HepG2 (cell line): ENCODE measurements around the gene TAF5.

Experiments
- FIP1L1 ChIP-seq: fragments of 200-400 bp; formaldehyde crosslinking; IDR thresholded peaks from 2 replicates; pipeline ENCODE4 v1.6.1; 2018; ENCODE audit warnings: low read depth, mild to moderate bottlenecking, low read length, moderate library complexity, borderline replicate concordance; ENCODE audit not compliant: insufficient read depth
- FOXA1 ChIP-seq, 2 experiments: fragments of 450-650 bp in 1 of 2; sonication (generic) in 1 of 2; formaldehyde crosslinking in 1 of 2; IDR thresholded peaks; 2 replicates each; pipeline versions ENCODE4 v1.4.0 to v1.6.1; 2016 to 2020; ENCODE audit warnings: missing genetic modification reagents in 1 of 2
- HES4 ChIP-seq: sonication (generic); formaldehyde crosslinking; IDR thresholded peaks from 2 replicates; pipeline ENCODE4 v1.9.0; 2021; ENCODE audit warnings: mild to moderate bottlenecking, missing genetic modification reagents, borderline replicate concordance
- HOMEZ ChIP-seq: IDR thresholded peaks from 2 replicates; pipeline ENCODE4 v1.6.1; 2016; ENCODE audit warnings: low read depth
- MEF2D ChIP-seq: sonication (generic); formaldehyde crosslinking; IDR thresholded peaks from 2 replicates; pipeline ENCODE4 v1.5.1; 2020; ENCODE audit warnings: mild to moderate bottlenecking, missing genetic modification reagents
- SIN3A ChIP-seq: IDR thresholded peaks from 2 replicates; pipeline ENCODE4 v1.6.1; 2011; ENCODE audit warnings: low read depth, mild to moderate bottlenecking, control low read depth, low read length, borderline replicate concordance
- USF2 ChIP-seq, 2 experiments: sonication (generic) in 1 of 2; formaldehyde crosslinking in 1 of 2; IDR thresholded peaks; 2 replicates each; pipeline versions ENCODE4 v1.5.1 to v1.6.1; 2011 to 2020; ENCODE audit warnings: borderline replicate concordance in 1 of 2, low read depth in 1 of 2, low read length in 1 of 2, mild to moderate bottlenecking in 1 of 2, missing genetic modification reagents in 1 of 2, moderate library complexity in 1 of 2
- ZNF430 ChIP-seq: sonication (generic); formaldehyde crosslinking; IDR thresholded peaks from 2 replicates; pipeline ENCODE4 v1.9.0; 2021; ENCODE audit warnings: mild to moderate bottlenecking, missing genetic modification reagents
- ZNF703 ChIP-seq: sonication (generic); formaldehyde crosslinking; IDR thresholded peaks from 2 replicates; pipeline ENCODE4 v1.5.1; 2020; ENCODE audit warnings: missing genetic modification reagents, mild to moderate bottlenecking, moderate library complexity, borderline replicate concordance
- ZNF766 ChIP-seq: sonication (generic); formaldehyde crosslinking; IDR thresholded peaks from 2 replicates; pipeline ENCODE4 v1.5.0; 2020; ENCODE audit warnings: missing genetic modification reagents, borderline replicate concordance
- ZNF816 ChIP-seq: sonication (generic); formaldehyde crosslinking; IDR thresholded peaks from 2 replicates; pipeline ENCODE4 v1.8.0; 2022; ENCODE audit warnings: missing genetic modification reagents, mild to moderate bottlenecking, borderline replicate concordance

- no peak for TF ChIP-seq USF2 (IDR thresholded peaks at IDR 0.05; ENCODE audit: low read depth, low read length)
- no peak for TF ChIP-seq USF2 (CRISPR knock-in tag; IDR thresholded peaks at IDR 0.05; ENCODE audit: borderline replicate concordance)
- TF ChIP-seq SIN3A, result no peak
- TF ChIP-seq FOXA1 (IDR thresholded peaks at IDR 0.05), result no peak
- no peak for TF ChIP-seq FOXA1 (CRISPR knock-in tag; IDR thresholded peaks at IDR 0.05)
- TF ChIP-seq MEF2D, result no peak; the same call in 1 of the 2 replicates
- no peak for TF ChIP-seq FIP1L1
- no peak for TF ChIP-seq ZNF703 (CRISPR knock-in tag)
- TF ChIP-seq ZNF430 (CRISPR knock-in tag), result no peak
- TF ChIP-seq ZNF816 (CRISPR knock-in tag), result no peak
- TF ChIP-seq HOMEZ (CRISPR knock-in tag), result no peak
- TF ChIP-seq HES4, result no peak
- no peak for TF ChIP-seq ZNF766 (CRISPR knock-in tag)
These were observed 29.0 kb downstream of the TAF5 start for GRCh38 chr10:103396789-103397087.
